Panc1 (cell line): ENCODE measurements around the gene NFIC.

Experiments
- POLR2AphosphoS5 ChIP-seq: IDR thresholded peaks from 2 replicates; pipeline ENCODE4 v1.6.1; 2012; ENCODE audit warnings: mild to moderate bottlenecking, low read depth, low read length, moderate library complexity
- TF ChIP-seq, protein P1 (sequence below): fragments of 450-650 bp; IDR thresholded peaks from 2 replicates; pipeline ENCODE4 v1.5.1; 2017; ENCODE audit warnings: mild to moderate bottlenecking

DNA sequence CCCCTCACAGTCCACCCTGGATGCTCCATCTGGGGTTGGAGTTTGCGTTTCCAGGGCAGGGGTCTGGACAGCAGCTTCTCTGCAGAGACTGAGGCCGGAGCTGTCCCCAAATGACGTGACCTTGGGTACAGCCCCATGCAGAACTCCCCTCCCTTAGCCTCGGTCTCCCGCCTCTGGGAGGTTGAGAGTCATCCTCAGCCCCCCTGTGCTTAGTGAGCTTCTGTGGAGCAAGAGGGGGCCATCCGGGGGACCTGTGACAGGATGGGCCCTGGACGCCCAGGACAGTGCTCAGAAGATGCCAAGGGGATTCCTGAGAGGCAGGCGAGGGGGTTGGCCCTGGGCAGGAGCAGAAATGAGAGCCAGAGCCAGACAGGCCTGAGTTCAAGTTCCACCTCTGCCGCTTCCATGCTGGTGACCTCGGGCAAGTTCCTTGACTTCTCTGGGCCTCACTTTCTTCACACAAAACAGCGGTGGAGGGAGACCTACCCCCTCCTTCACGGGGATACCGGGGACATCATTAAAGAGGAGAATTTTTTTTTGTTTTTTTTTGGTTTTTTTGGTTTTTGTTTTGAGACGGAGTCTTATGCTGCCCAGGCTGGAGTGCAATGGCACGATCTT, 93.7 kb downstream of the NFIC start:
- TF ChIP-seq, protein P1, sequence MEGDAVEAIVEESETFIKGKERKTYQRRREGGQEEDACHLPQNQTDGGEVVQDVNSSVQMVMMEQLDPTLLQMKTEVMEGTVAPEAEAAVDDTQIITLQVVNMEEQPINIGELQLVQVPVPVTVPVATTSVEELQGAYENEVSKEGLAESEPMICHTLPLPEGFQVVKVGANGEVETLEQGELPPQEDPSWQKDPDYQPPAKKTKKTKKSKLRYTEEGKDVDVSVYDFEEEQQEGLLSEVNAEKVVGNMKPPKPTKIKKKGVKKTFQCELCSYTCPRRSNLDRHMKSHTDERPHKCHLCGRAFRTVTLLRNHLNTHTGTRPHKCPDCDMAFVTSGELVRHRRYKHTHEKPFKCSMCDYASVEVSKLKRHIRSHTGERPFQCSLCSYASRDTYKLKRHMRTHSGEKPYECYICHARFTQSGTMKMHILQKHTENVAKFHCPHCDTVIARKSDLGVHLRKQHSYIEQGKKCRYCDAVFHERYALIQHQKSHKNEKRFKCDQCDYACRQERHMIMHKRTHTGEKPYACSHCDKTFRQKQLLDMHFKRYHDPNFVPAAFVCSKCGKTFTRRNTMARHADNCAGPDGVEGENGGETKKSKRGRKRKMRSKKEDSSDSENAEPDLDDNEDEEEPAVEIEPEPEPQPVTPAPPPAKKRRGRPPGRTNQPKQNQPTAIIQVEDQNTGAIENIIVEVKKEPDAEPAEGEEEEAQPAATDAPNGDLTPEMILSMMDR: no peak
- TF ChIP-seq POLR2AphosphoS5: no peak
